Measurements from ENCODE around the gene COQ9. TPM values are rescaled to one million over a fixed set of nuclear protein-coding genes. Genes with fewer than 3 reads are reported as not detected.

COQ9 gene
- total and polyA plus RNA-seq, 2 of the 4 experiments (the other 2 are of a cell fraction) = 57.9 to 58.5 TPM

GRCh38 chr16:57446531-57447185 lies 621 bp upstream of the COQ9 start:
- Histone ChIP-seq H4K91ac (ENCODE audit: insufficient read depth, low read depth, low read length) (peak overlapping the region; percentile 64), H3K14ac (replicated peaks; ENCODE audit: low read depth, low read length) (peak overlapping the region; percentile 70), H2BK15ac (ENCODE audit: low read depth, low read length) (no peak overlapping the region), H4K20me1 (ENCODE audit: insufficient read depth, low read length) (no peaks in the 10 kb centered on the region; the same call in 1 of the 2 replicates), H3K9me3 (ENCODE audit: control insufficient read depth, insufficient read depth, low read length) (no peaks in the 10 kb centered on the region), H3K79me1 (ENCODE audit: low read depth in 1 of 2, low read length in 2 of 2) (peaks cover 40 to 61% of the 10 kb centered on the region in 2 experiments), H2BK20ac (ENCODE audit: low read depth, low read length) (no peak overlapping the region), H4K5ac (ENCODE audit: low read depth, low read length) (peak overlapping the region; percentile 55), H3K4me3 (ENCODE audit: insufficient read depth, low read depth, low read length) (peak overlapping the region; percentile 95), H2AFZ (replicated peaks; ENCODE audit: low read length, poor library complexity) (peak overlapping the region; percentile 90), H3K27me3 (ENCODE audit: control insufficient read depth, insufficient read depth, low read length) (no peaks in the 10 kb centered on the region), H3K9me1 (ENCODE audit: insufficient read depth, low read length) (0 out of 2 replicates have a peak, but pooled peaks cover 3% of the 10 kb centered on the region), H2AK9ac (replicated peaks; ENCODE audit: low read depth, low read length, poor library complexity) (peak overlapping the region; percentile 97), H3K4me1 (ENCODE audit: control insufficient read depth, insufficient read depth, low read length) (peaks cover 3% of the 10 kb centered on the region), H2BK120ac (ENCODE audit: low read depth, low read length) (no peak overlapping the region), H3K9ac (ENCODE audit: low read depth, low read length) (peak overlapping the region; percentile 89), H3K36me3 (ENCODE audit: control insufficient read depth, insufficient read depth, low read length) (0 out of 2 replicates have a peak, but pooled peaks cover 1% of the 10 kb centered on the region), H3K27ac (ENCODE audit: insufficient read depth, low read length) (peak overlapping the region; percentile 71), H3K4ac (ENCODE audit: low read depth, low read length) (peak overlapping the region; percentile 67), H3K18ac (ENCODE audit: low read depth, low read length) (no peak overlapping the region), H3K56ac (ENCODE audit: extremely low read depth, insufficient read depth, low read length) (peak overlapping the region; percentile 33; the same call in 1 of the 2 replicates), H3K4me2 (ENCODE audit: low read depth, low read length) (peak overlapping the region; percentile 93), H3K23ac (ENCODE audit: low read depth, low read length) (peak overlapping the region; percentile 80), H2BK5ac (ENCODE audit: low read depth, low read length, poor library complexity, severe bottlenecking) (peak overlapping the region; percentile 3), H2AK5ac (ENCODE audit: low read depth, low read length) (peak overlapping the region; percentile 67), H4K8ac (ENCODE audit: low read depth in 2 of 2, low read length in 2 of 2) (peak overlapping the region; percentile 71 to 83; a peak in 3 of 4 replicates)
- in situ Hi-C loops (cut with MboI; ENCODE audit: low sequenced_read_pairs) = no loop called here
- ATAC-seq (ENCODE audit: low read depth) (peak; percentile 47), DNase-seq (peak; percentile 4)
- WGBS, 2 experiments (ENCODE audit: extremely low coverage in 2 of 2, insufficient read length in 1 of 2) = 7% methylated on average over 13 of the region's 28 CpGs; no CpG with 5 or more reads in 1 of the 2 experiments
- TSS peak; percentile 43 for BruUV-seq (replicated peaks)
- CTCF ChIA-PET = interaction anchor here (0.8 kb wide), 1 partner anchor 15 kb away, joined by 3 read pairs; no protein-coding TSS in a partner anchor
- dilution Hi-C loops (cut with HindIII; ENCODE audit: low sequenced_read_pairs, unreplicated experiment) = no loop called here
- intact Hi-C loops (cut with micrococcal nuclease) = no loop called here
- TF ChIP-seq RAD21 (IDR thresholded peaks at IDR 0.05; ENCODE audit: low read length) = no peak
- TF ChIP-seq ELK1 (IDR thresholded peaks at IDR 0.05; ENCODE audit: borderline replicate concordance, low read depth, low read length) = no peak
- TF ChIP-seq POLR2A (IDR thresholded peaks at IDR 0.05; ENCODE audit: low read depth, low read length) = no peak
- TF ChIP-seq CTCF (conservative IDR thresholded peaks at IDR 0.05; ENCODE audit: low read depth, low read length) = no peak
- no peak for TF ChIP-seq CHD1 (IDR thresholded peaks at IDR 0.05; ENCODE audit: low read depth, low read length)
- no peak for TF ChIP-seq SMC3 (IDR thresholded peaks at IDR 0.05; ENCODE audit: low read depth, low read length)
- TF ChIP-seq RCOR1 (IDR thresholded peaks at IDR 0.05; ENCODE audit: insufficient replicate concordance, low read length) = no peak
- no peak for TF ChIP-seq FOS (IDR thresholded peaks at IDR 0.05; ENCODE audit: low read depth, low read length)
- no peak for TF ChIP-seq CEBPB (IDR thresholded peaks at IDR 0.05; ENCODE audit: low read depth, low read length)
- no peak for TF ChIP-seq NFE2L2 (IDR thresholded peaks at IDR 0.05; ENCODE audit: low read depth, low read length)
- TF ChIP-seq MAZ (IDR thresholded peaks at IDR 0.05; ENCODE audit: borderline replicate concordance, low read depth, low read length) = no peak
- no peak for TF ChIP-seq USF2 (IDR thresholded peaks at IDR 0.05; ENCODE audit: low read depth, low read length)
- TF ChIP-seq MXI1 (IDR thresholded peaks at IDR 0.05; ENCODE audit: borderline replicate concordance, low read depth, low read length) = no peak
- POLR2A ChIA-PET (ENCODE audit: unreplicated experiment) = interaction anchor here (0.6 kb wide), 2 partner anchors 118 to 199 kb away, joined by 6 to 20 read pairs; no protein-coding TSS in a partner anchor
